A549 (cell line): ENCODE measurements around the gene KCTD1. TPM values are rescaled to one million over a fixed set of nuclear protein-coding genes. Genes with fewer than 3 reads are reported as not detected.

Experiments used
- ATAC-seq, 2 experiments: fragments of 200-7000 bp in 1 of 2; fragments of >200 bp in 1 of 2; cut with Nextera tagmentation in 1 of 2; cut with Tn5 transposase in 1 of 2; 3 replicates each; pipeline versions ENCODE4 v1.8.0 to v1.9.1; 2018 to 2020; ENCODE audit warnings: mild to moderate bottlenecking in 1 of 2, moderate library complexity in 1 of 2
- CTCF ChIA-PET: fragments of 300-600 bp; sonication (Branson Sonifier 250); formaldehyde crosslinking; extraction: SDS; loops from one replicate; lab custom pipeline; 2021; ENCODE audit warnings: antibody characterized with exemption, inconsistent platforms; lab: Yijun Ruan, JAX
- POLR2A ChIA-PET: fragments of 350-600 bp; formaldehyde crosslinking; extraction: SDS; loops from one replicate; lab custom pipeline; 2021; ENCODE audit warnings: antibody characterized with exemption, inconsistent platforms; lab: Yijun Ruan, JAX
- DNase-seq, 2 experiments: peaks; one replicate each; pipeline versions ENCODE4 v3.0.0 to v3.0.0-alpha.2; 2011 to 2016; ENCODE audit warnings: low read depth in 1 of 2, low spot score in 1 of 2
- FAIRE-seq: peaks from 2 replicates; lab custom pipeline; 2011; peaks lifted over from hg19 to GRCh38; lab: Jason Lieb, UNC
- H3K27ac ChIP-seq, 2 experiments: fragments of >200 bp; sonication (Bioruptor Twin); formaldehyde crosslinking; 3 replicates each; pipeline ENCODE4 v1.5.1; 2016 to 2017
- H3K4me1 ChIP-seq: fragments of >200 bp; sonication (Bioruptor Twin); formaldehyde crosslinking; 3 replicates; pipeline ENCODE4 v1.6.1; 2016
- H3K4me2 ChIP-seq: fragments of >200 bp; sonication (Bioruptor Twin); formaldehyde crosslinking; 3 replicates; pipeline ENCODE4 v1.6.1; 2016
- H3K4me3 ChIP-seq: fragments of >200 bp; sonication (Bioruptor Twin); formaldehyde crosslinking; 3 replicates; pipeline ENCODE4 v1.5.1; 2016
- H3K9me3 ChIP-seq: fragments of >200 bp; sonication (Bioruptor Twin); formaldehyde crosslinking; 3 replicates; pipeline ENCODE4 v1.6.1; 2016
- CBX2 ChIP-seq: fragments of 200-600 bp; sonication (generic); IDR thresholded peaks from 2 replicates; pipeline ENCODE4 v1.6.1; 2016; ENCODE audit warnings: low read depth, mild to moderate bottlenecking, borderline replicate concordance
- CBX8 ChIP-seq: fragments of 200-600 bp; sonication (generic); IDR thresholded peaks from 2 replicates; pipeline ENCODE4 v1.6.1; 2016
- CHD4 ChIP-seq: fragments of 200-600 bp; sonication (generic); IDR thresholded peaks from 2 replicates; pipeline ENCODE4 v1.6.1; 2016; ENCODE audit warnings: antibody characterized with exemption, mild to moderate bottlenecking, borderline replicate concordance
- EHF ChIP-seq: fragments of 250-450 bp; sonication (Bioruptor Pico); IDR thresholded peaks from 2 replicates; pipeline ENCODE4 v1.5.0; 2020; ENCODE audit warnings: mild to moderate bottlenecking
- ESRRA ChIP-seq: fragments of 150-350 bp; IDR thresholded peaks from 2 replicates; pipeline ENCODE4 v1.6.1; 2014; ENCODE audit warnings: mild to moderate bottlenecking, low read length, borderline replicate concordance
- FOXS1 ChIP-seq: fragments of 250-450 bp; sonication (Bioruptor Pico); IDR thresholded peaks from 2 replicates; pipeline ENCODE4 v1.5.0; 2020; ENCODE audit warnings: mild to moderate bottlenecking, moderate library complexity
- HOXB5 ChIP-seq: fragments of 250-450 bp; sonication (Bioruptor Pico); IDR thresholded peaks from 2 replicates; pipeline ENCODE4 v1.5.0; 2020; ENCODE audit warnings: mild to moderate bottlenecking, moderate library complexity
- JUN ChIP-seq, 2 experiments: fragments of >200 bp; sonication (Bioruptor Twin); formaldehyde crosslinking; IDR thresholded peaks; 2 replicates in 1 of 2; 3 replicates in 1 of 2; pipeline ENCODE4 v1.6.1; 2016 to 2017
- KDM1A ChIP-seq: fragments of 200-600 bp; sonication (generic); IDR thresholded peaks from 2 replicates; pipeline ENCODE4 v1.6.1; 2016; ENCODE audit warnings: low read depth, mild to moderate bottlenecking
- NR3C1 ChIP-seq: fragments of >200 bp; sonication (Bioruptor Twin); formaldehyde crosslinking; IDR thresholded peaks from 3 replicates; pipeline ENCODE4 v1.6.1; 2017
- POLR2A ChIP-seq: IDR thresholded peaks from 2 replicates; pipeline ENCODE4 v1.6.1; 2012; ENCODE audit warnings: mild to moderate bottlenecking, low read length
- POLR2AphosphoS2 ChIP-seq: conservative IDR thresholded peaks from 2 replicates; pipeline ENCODE4 v1.6.1; 2012; ENCODE audit warnings: low read length, improper control_type of control experiment, inconsistent platforms
- RAD21 ChIP-seq, 2 experiments: fragments of >200 bp in 1 of 2; sonication (Bioruptor Twin) in 1 of 2; formaldehyde crosslinking in 1 of 2; IDR thresholded peaks in 1 of 2; conservative IDR thresholded peaks in 1 of 2; 2 replicates in 1 of 2; 3 replicates in 1 of 2; pipeline ENCODE4 v1.6.1; 2012 to 2018; ENCODE audit warnings: inconsistent platforms in 1 of 2
- TP53 ChIP-seq: fragments of 250-450 bp; sonication (Bioruptor Pico); IDR thresholded peaks from 2 replicates; pipeline ENCODE4 v1.5.0; 2021; ENCODE audit warnings: mild to moderate bottlenecking, moderate library complexity
- ZFP36 ChIP-seq: fragments of 450-650 bp; IDR thresholded peaks from 2 replicates; pipeline ENCODE4 v1.6.1; 2014; ENCODE audit warnings: borderline replicate concordance; ENCODE audit not compliant: partially characterized antibody
- ZSCAN20 ChIP-seq: fragments of 250-450 bp; sonication (Bioruptor Pico); IDR thresholded peaks from 2 replicates; pipeline ENCODE4 v1.8.0; 2022; ENCODE audit warnings: mild to moderate bottlenecking, moderate library complexity
- WGBS: methylation state at CpG from one replicate; pipeline ENCODE4 v1.1.6; 2017; ENCODE audit errors: missing lambda C conversion rate; 5-methylcytosine and 5-hydroxymethylcytosine counted together
- polyA plus RNA-seq, 4 experiments: library from polyadenylated mRNA; depleted of rRNA in 3 of 4; stranded (reverse); fragments of >200 nt; fragmentation: RNase III in 1 of 4; extraction: RNeasy Plus Mini Kit Qiagen cat#74134 plus additional on column Dnase treatment in 1 of 4; gene quantifications; 2 replicates in 3 of 4; 3 replicates in 1 of 4; pipeline ENCODE4 v1.2.3, GENCODE V29; 2011 to 2017
- TF ChIP-seq, protein P1 (sequence below): fragments of >200 bp; sonication (Bioruptor Twin); formaldehyde crosslinking; IDR thresholded peaks from 2 replicates; pipeline ENCODE4 v1.6.1; 2016
- TF ChIP-seq, protein P2 (sequence below): fragments of 200-600 bp; sonication (generic); IDR thresholded peaks from 2 replicates; pipeline ENCODE4 v1.6.1; 2016; ENCODE audit warnings: antibody characterized with exemption, mild to moderate bottlenecking, moderate library complexity
- TF ChIP-seq, protein P3 (sequence below): fragments of 250-450 bp; sonication (Bioruptor Pico); IDR thresholded peaks from 2 replicates; pipeline ENCODE4 v1.5.0; 2021; ENCODE audit warnings: mild to moderate bottlenecking, moderate library complexity, borderline replicate concordance
- TF ChIP-seq, protein P4 (sequence below): IDR thresholded peaks from 2 replicates; pipeline ENCODE4 v1.6.1; 2012
- TF ChIP-seq, protein P5 (sequence below): fragments of 450-650 bp; IDR thresholded peaks from 2 replicates; pipeline ENCODE4 v1.6.1; 2014; ENCODE audit warnings: antibody characterized with exemption

The KCTD1 gene
- polyA plus RNA-seq, 2 of the 4 experiments (the other 2 are of a cell fraction): 26.1 to 32.1 TPM

DNA sequence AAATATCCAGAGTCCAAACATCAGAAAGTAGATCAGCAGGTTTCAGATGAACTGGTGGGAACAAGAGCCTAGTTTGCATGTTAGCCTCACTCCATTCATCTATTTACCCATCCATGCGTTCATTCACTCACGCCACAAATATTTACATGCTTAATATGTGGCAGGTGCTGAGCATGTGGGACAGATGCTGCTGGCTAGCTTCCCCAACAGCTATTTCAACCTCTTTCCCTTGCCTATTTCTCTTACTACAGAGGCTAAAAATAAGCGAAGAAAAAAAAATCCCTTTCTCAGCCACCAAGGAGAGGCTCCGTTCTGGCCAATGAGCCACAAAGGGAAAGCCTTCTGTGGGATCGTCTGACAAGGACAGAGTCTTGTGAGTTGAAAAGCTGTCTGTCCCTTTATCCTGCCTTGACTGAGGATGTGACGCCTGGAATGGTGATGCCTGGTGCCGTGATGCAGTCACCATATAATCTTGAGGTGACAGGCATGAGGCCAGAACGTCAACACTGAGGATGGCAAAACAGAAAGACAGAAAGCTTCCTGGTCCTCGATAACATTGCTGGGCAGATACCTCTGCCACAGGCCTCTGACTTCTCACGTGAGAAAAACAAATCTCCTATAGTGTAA is 78.2 kb downstream of the KCTD1 start:
- ChIA-PET POLR2A (interaction anchor here (1.2 kb wide), 1 partner anchor 11 kb away, joined by 5 read pairs; no protein-coding TSS in a partner anchor), CTCF (interaction anchor here (0.6 to 1.8 kb wide), 3 partner anchors 10 to 16 kb away, joined by 3 to 7 read pairs (median 3); no protein-coding TSS in a partner anchor)
- Histone ChIP-seq H3K4me2 (peak overlapping the region; percentile 78), H3K4me1 (peaks cover 60% of the 10 kb centered on the region), H3K27ac (peak overlapping the region; percentile 95 to 97), H3K4me3 (no peak overlapping the region), H3K9me3 (0 out of 3 replicates have a peak, but pooled peaks cover 2% of the 10 kb centered on the region)
- ATAC-seq (peak; percentile 7 to 9; a peak in 2 of 6 replicates), DNase-seq (no peak), FAIRE-seq (no peak)
- TF ChIP-seq, protein P1, sequence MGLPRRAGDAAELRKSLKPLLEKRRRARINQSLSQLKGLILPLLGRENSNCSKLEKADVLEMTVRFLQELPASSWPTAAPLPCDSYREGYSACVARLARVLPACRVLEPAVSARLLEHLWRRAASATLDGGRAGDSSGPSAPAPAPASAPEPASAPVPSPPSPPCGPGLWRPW: no peak
- TF ChIP-seq POLR2AphosphoS2: no peak
- no peak for TF ChIP-seq ZSCAN20 (CRISPR knock-in tag)
- TF ChIP-seq NR3C1: no peak
- TF ChIP-seq JUN (IDR thresholded peaks at IDR 0.05): no peak
- TF ChIP-seq TP53 (CRISPR knock-in tag): no peak
- no peak for TF ChIP-seq HOXB5 (CRISPR knock-in tag)
- TF ChIP-seq, protein P2, sequence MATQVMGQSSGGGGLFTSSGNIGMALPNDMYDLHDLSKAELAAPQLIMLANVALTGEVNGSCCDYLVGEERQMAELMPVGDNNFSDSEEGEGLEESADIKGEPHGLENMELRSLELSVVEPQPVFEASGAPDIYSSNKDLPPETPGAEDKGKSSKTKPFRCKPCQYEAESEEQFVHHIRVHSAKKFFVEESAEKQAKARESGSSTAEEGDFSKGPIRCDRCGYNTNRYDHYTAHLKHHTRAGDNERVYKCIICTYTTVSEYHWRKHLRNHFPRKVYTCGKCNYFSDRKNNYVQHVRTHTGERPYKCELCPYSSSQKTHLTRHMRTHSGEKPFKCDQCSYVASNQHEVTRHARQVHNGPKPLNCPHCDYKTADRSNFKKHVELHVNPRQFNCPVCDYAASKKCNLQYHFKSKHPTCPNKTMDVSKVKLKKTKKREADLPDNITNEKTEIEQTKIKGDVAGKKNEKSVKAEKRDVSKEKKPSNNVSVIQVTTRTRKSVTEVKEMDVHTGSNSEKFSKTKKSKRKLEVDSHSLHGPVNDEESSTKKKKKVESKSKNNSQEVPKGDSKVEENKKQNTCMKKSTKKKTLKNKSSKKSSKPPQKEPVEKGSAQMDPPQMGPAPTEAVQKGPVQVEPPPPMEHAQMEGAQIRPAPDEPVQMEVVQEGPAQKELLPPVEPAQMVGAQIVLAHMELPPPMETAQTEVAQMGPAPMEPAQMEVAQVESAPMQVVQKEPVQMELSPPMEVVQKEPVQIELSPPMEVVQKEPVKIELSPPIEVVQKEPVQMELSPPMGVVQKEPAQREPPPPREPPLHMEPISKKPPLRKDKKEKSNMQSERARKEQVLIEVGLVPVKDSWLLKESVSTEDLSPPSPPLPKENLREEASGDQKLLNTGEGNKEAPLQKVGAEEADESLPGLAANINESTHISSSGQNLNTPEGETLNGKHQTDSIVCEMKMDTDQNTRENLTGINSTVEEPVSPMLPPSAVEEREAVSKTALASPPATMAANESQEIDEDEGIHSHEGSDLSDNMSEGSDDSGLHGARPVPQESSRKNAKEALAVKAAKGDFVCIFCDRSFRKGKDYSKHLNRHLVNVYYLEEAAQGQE: no peak
- TF ChIP-seq ESRRA: no peak
- TF ChIP-seq KDM1A: no peak
- WGBS: 42% methylated on average over 9 of the region's 10 CpGs

DNA sequence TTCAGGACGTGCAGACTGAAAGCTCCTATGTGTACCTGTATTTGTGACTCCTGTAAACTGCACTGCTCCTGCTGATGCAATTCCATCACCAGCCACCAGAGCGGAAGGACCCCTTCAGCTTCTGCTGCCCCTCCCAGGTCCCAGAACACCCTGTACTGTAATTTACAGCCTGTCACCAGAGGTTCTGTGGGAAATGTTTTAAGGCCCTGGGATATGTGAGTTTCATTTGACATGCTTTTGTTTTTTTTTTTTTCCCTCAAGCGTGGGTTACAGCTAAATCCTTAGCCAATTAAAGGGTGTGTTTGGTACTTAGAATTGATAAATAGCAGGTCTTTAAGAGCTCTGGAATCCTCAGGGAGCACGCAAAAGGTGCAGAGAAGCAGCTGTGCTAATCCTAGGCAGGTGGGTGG is 79.4 kb downstream of the KCTD1 start:
- WGBS: 18% methylated on average over 4 of the region's 4 CpGs
- Histone ChIP-seq H3K9me3 (no peaks in the 10 kb centered on the region), H3K4me2 (peak overlapping the region; percentile 78), H3K4me3 (no peak overlapping the region), H3K27ac (peak overlapping the region; percentile 95 to 97), H3K4me1 (peaks cover 59% of the 10 kb centered on the region)
- ChIA-PET CTCF (interaction anchor here (0.6 to 2.5 kb wide), 11 partner anchors 8 to 85 kb away, joined by 3 to 11 read pairs (median 4); no protein-coding TSS in a partner anchor), POLR2A (interaction anchor here (0.7 to 0.9 kb wide), 3 partner anchors 12 to 79 kb away, joined by 3 to 6 read pairs (median 3); partner anchors contain the start of gene KCTD1)
- DNase-seq: peak in 1 of 2 experiments; percentile 65
- ATAC-seq: peak; percentile 73 to 83; a peak in 5 of 6 replicates
- FAIRE-seq: no peak
- TF ChIP-seq CBX8 (no peak), RAD21 (conservative IDR thresholded peaks at IDR 0.05 in 1 of 2, IDR thresholded peaks at IDR 0.05 in 1 of 2) (peak in 1 of 2 experiments; percentile 12; a peak in 2 of 5 replicates)

DNA sequence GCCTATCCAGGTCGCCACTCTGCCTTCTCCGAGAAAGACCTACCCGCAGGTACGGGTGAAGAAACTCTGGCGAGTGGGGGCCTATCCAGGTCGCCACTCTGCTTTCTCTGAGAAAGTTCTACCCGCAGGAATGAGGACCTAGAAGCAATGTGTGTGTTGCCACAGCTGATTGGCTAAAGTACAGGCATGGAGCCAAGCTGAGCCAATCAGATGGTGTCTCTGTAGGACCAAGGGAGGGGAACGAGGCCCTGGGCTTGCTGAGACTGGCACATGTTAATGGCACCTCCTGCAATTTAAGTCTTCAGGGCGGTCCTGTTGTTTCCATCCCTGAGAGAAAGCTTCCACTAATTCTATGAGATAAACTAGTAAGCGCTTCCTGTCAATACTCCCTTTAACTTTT is 82.3 kb downstream of the KCTD1 start:
- Histone ChIP-seq H3K4me1 (peaks cover 50% of the 10 kb centered on the region), H3K4me3 (no peak overlapping the region), H3K4me2 (no peak overlapping the region), H3K27ac (peak overlapping the region; percentile 25 to 72; a peak in 4 of 6 replicates), H3K9me3 (no peaks in the 10 kb centered on the region)
- TF ChIP-seq CHD4 (no peak), EHF (CRISPR knock-in tag) (no peak), POLR2A (no peak), RAD21 (conservative IDR thresholded peaks at IDR 0.05 in 1 of 2, IDR thresholded peaks at IDR 0.05 in 1 of 2) (no peak), JUN (IDR thresholded peaks at IDR 0.05) (no peak), ZFP36 (no peak), CBX2 (no peak), FOXS1 (CRISPR knock-in tag) (no peak)
- TF ChIP-seq, protein P3, sequence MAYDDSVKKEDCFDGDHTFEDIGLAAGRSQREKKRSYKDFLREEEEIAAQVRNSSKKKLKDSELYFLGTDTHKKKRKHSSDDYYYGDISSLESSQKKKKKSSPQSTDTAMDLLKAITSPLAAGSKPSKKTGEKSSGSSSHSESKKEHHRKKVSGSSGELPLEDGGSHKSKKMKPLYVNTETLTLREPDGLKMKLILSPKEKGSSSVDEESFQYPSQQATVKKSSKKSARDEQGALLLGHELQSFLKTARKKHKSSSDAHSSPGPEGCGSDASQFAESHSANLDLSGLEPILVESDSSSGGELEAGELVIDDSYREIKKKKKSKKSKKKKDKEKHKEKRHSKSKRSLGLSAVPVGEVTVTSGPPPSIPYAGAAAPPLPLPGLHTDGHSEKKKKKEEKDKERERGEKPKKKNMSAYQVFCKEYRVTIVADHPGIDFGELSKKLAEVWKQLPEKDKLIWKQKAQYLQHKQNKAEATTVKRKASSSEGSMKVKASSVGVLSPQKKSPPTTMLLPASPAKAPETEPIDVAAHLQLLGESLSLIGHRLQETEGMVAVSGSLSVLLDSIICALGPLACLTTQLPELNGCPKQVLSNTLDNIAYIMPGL (CRISPR knock-in tag): no peak
- TF ChIP-seq, protein P4, sequence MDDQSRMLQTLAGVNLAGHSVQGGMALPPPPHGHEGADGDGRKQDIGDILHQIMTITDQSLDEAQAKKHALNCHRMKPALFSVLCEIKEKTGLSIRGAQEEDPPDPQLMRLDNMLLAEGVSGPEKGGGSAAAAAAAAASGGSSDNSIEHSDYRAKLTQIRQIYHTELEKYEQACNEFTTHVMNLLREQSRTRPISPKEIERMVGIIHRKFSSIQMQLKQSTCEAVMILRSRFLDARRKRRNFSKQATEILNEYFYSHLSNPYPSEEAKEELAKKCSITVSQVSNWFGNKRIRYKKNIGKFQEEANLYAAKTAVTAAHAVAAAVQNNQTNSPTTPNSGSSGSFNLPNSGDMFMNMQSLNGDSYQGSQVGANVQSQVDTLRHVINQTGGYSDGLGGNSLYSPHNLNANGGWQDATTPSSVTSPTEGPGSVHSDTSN: no peak
- TF ChIP-seq, protein P5, sequence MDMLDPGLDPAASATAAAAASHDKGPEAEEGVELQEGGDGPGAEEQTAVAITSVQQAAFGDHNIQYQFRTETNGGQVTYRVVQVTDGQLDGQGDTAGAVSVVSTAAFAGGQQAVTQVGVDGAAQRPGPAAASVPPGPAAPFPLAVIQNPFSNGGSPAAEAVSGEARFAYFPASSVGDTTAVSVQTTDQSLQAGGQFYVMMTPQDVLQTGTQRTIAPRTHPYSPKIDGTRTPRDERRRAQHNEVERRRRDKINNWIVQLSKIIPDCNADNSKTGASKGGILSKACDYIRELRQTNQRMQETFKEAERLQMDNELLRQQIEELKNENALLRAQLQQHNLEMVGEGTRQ: no peak
- ATAC-seq (no peak), DNase-seq (no peak), FAIRE-seq (no peak)
- CTCF ChIA-PET: no interaction called here
- POLR2A ChIA-PET: no interaction called here
- 93% methylated on average over 6 of the region's 10 CpGs for WGBS
